NCI-H2196 treated with DMSO at 0.1 percent for 48 hours (cell line): ENCODE data around the gene SHMT2.

ENCODE experiments used
- DNase-seq: peaks from one replicate; lab custom pipeline; 2025; ENCODE audit not compliant: unreplicated experiment; lab: John Stamatoyannopoulos, UW

SHMT2 gene

GRCh38 chr12:57213763-57214397 is 15.6 kb upstream of the SHMT2 start:
- DNase-seq: no peak

- DNase-seq: peak; percentile 42
Measured at GRCh38 chr12:57214398-57214781, 15.1 kb upstream of the SHMT2 start.

- DNase-seq: no peak
Measured at GRCh38 chr12:57215065-57215464, 14.4 kb upstream of the SHMT2 start.

GRCh38 chr12:57215668-57216013 is 13.9 kb upstream of the SHMT2 start:
- DNase-seq: peak; percentile 35

- DNase-seq: peak; percentile 35
Measured at GRCh38 chr12:57216014-57216911, 13.2 kb upstream of the SHMT2 start, which contains the start of gene NXPH4. TSS of gene NXPH4 (plus strand) at chr12:57216794. CDS start at chr12:57216970, 176 bp downstream.

GRCh38 chr12:57216921-57217879 is 12.3 kb upstream of the SHMT2 start:
- no peak for DNase-seq

GRCh38 chr12:57218030-57218853 is 11.3 kb upstream of the SHMT2 start:
- no peak for DNase-seq

GRCh38 chr12:57219205-57219992 is 10.1 kb upstream of the SHMT2 start:
- DNase-seq: no peak

- no peak for DNase-seq
Measured at GRCh38 chr12:57219993-57220754, 9.3 kb upstream of the SHMT2 start.

GRCh38 chr12:57220770-57221168 is 8.7 kb upstream of the SHMT2 start:
- DNase-seq: no peak

- no peak for DNase-seq
Measured at GRCh38 chr12:57221169-57221917, 8.2 kb upstream of the SHMT2 start.

- no peak for DNase-seq
Measured at GRCh38 chr12:57222286-57223190, 7.0 kb upstream of the SHMT2 start.

- no peak for DNase-seq
Measured at GRCh38 chr12:57223191-57224165, 6.0 kb upstream of the SHMT2 start.

GRCh38 chr12:57224278-57224972 is 5.1 kb upstream of the SHMT2 start:
- no peak for DNase-seq

GRCh38 chr12:57224973-57225679 is 4.4 kb upstream of the SHMT2 start:
- DNase-seq: no peak
